MM.1S (cell line): ENCODE data around the gene ALDH1A3.

ENCODE experiments used
- CTCF ChIP-seq: fragments of 300-600 bp; sonication (generic); IDR thresholded peaks from 2 replicates; pipeline ENCODE4 v1.5.1; 2016; ENCODE audit warnings: antibody characterized with exemption, low read length, mixed read lengths
- EZH2 ChIP-seq: fragments of 300-600 bp; sonication (generic); optimal IDR thresholded peaks from 2 replicates; pipeline ENCODE3; 2017; ENCODE audit warnings: low read depth, mild to moderate bottlenecking, antibody characterized with exemption, low read length, mixed read lengths
- EZH2phosphoT487 ChIP-seq: fragments of 300-600 bp; sonication (generic); IDR thresholded peaks from 2 replicates; pipeline ENCODE4 v1.6.1; 2018; ENCODE audit warnings: antibody characterized with exemption, low read length

DNA sequence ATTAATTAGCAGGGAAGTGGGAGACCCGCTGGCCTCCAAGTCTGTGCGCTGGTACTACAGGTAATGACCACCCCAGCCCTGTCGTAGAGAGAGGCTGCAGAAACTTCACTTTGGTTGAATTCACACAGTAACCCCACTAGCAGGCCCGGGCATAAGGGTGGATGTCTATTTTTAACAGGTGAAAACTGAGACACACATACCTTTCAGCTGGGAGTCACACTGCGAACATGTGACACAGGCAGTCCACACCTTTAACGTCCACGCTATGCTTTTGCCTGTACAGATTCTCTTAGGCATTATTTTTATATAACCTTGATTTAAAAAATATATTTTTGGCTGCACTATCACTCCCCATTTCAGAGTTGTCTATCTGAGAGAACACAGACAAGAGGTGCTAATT lies 43.4 kb downstream of the ALDH1A3 start:
- TF ChIP-seq CTCF (no peak), EZH2phosphoT487 (no peak), EZH2 (no peak)
